ENCODE results near the gene GBP6.
"Not testable (repeated sequence)": the region's sequence is repeated elsewhere in the genome, so short reads cannot be mapped to it uniquely, and the experiment has no call there.

Gene GBP6, protein sequence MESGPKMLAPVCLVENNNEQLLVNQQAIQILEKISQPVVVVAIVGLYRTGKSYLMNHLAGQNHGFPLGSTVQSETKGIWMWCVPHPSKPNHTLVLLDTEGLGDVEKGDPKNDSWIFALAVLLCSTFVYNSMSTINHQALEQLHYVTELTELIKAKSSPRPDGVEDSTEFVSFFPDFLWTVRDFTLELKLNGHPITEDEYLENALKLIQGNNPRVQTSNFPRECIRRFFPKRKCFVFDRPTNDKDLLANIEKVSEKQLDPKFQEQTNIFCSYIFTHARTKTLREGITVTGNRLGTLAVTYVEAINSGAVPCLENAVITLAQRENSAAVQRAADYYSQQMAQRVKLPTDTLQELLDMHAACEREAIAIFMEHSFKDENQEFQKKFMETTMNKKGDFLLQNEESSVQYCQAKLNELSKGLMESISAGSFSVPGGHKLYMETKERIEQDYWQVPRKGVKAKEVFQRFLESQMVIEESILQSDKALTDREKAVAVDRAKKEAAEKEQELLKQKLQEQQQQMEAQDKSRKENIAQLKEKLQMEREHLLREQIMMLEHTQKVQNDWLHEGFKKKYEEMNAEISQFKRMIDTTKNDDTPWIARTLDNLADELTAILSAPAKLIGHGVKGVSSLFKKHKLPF

DNA sequence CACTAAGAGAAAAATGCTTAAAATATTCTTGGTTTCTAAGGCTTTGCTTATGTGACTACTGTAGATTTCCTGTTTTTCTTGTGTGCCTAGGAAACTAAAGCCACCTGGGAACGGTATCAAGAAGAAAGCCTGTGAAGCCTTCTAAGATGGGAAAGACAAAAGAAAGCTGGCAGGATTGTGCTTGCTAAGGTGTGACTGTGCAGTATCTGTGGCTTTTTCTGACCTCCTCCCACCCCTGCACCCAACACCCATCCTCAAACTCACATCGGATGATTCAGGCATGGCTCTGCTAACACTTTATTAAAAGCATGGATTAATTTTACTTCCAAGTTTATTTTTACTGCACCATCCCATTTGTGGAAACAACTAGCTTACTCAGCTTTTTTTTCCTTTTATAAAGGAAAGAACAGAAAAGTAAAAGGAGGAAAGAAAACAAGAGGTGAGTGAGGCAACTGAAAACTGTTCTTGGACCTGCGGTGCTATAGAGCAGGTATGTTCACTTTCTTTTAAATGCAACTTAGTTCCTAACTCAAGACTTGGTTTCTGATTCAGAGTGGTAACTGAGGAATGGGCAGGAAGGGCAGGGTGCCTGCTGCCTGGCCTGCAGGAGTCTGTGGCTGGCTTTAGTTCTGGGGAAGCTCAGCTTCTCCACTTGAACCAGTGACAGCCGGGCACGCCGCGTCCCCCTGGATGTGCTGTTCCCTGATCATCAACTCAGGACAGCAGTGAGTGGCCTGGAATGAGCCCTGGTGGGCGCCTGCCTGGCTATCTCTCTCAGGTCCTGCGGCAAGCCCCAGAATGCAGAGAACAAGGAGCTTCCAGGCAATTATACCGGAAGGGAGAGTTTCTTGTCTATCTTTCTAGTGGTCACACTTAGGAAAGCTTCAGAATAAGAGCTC, at the start of gene GBP6:
Gene GBP6, plus strand, starts transcription at position 422 of the 899 bp plus-strand sequence. CDS start 4,493 bp downstream, outside the sequence.
- in situ Hi-C loops (cut with HindIII; ENCODE audit: low sequenced_read_pairs): no loop called here

DNA sequence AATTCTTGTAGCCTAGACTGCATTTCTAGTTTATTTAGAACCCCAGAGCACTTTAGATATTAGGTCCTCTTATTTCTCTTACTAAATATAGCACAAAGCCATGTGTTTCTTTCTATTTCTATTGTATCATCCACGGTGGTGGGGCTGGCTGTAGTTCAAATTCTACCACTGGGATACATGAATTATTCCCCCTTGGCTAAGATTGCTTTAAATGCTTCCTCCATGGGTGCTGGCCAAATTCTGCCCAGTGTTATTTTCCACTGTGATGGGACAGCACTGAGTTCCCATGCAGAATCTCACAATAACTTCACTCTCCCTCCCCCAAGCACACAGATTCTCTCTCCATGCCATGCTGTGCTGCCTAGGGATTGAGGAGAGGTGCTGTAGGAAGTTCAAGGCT, 41.5 kb upstream of the GBP6 start:
- in situ Hi-C loops (cut with HindIII; ENCODE audit: low sequenced_read_pairs): no loop called here

DNA sequence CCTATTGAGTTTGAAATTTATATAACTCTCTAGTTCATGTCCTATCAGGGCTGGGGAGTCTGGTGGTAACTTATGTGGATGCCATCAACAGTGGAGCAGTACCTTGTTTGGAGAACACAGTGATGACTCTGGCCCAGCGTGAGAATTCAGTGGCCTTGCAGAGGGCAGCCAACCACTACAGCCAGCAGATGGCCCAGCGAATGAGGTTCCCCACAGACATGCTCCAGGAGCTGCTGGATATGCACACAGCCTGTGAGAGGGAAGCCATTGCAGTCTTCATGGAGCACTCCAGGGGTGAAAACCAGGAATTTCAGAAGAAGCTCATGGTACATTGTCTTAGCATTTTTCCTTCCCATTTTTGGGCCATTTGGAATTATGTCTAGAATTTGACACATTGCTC, 32.0 kb upstream of the GBP6 start:
- in situ Hi-C loops (cut with HindIII; ENCODE audit: low sequenced_read_pairs): no loop called here

DNA sequence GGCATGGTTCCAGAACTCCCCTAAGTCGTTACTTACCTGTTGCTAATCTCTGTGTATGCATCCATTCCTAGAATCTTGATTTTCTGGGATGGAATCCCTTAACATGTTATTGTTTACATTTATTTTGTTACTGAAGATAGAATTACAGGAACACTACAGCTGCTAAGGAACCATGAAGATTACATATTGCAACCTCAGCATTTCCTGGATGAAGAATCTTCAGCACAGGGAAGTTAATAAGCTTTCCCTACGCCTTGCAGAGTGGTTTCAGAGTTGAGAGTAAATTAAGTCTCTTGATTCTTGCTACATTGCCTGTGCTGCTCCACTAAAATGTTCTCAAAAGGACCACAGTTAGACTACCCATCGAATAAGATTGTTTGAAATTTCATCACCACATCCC, 31.4 kb upstream of the GBP6 start:
- in situ Hi-C loops (cut with HindIII; ENCODE audit: low sequenced_read_pairs): no loop called here

DNA sequence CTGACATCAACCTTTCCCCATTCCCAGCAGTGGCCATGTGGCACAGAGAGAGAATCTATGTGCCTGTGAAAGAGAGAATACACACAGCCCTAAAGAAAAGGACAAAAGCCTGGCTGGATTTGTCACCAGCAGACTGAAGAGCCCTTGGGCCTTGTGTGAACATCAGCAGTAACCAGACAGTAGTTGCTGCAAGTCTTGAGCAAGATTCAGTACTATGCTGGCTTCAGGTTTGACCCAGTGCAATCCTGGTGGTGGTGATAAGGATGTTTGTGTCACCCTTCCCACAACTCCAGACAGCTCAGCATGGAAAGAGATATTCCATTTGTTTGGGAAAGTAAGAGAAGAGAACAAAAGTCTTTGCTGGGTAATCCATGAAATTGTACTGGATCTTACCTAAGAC, 28.4 kb upstream of the GBP6 start:
- in situ Hi-C loops (cut with HindIII; ENCODE audit: low sequenced_read_pairs): no loop called here

DNA sequence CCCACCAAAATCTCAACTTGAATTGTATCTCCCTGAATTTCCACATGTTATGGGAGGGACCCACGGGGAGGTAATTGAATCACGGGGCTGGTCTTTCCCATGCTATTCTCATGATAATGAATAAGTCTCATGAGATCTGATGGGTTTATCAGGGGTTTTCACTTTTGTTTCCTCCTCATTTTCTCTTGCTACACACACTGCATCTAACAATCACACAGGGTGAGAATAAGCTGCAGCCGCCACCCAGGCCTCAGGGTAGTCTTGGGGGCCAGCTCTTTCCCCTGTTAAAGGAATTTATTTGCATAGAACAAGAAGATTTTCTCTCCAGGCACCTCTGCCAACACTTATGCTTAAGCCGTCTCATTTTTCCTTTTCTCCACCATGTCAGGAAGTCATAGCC, 26.0 kb upstream of the GBP6 start:
- in situ Hi-C loops (cut with HindIII; ENCODE audit: low sequenced_read_pairs): no loop called here

DNA sequence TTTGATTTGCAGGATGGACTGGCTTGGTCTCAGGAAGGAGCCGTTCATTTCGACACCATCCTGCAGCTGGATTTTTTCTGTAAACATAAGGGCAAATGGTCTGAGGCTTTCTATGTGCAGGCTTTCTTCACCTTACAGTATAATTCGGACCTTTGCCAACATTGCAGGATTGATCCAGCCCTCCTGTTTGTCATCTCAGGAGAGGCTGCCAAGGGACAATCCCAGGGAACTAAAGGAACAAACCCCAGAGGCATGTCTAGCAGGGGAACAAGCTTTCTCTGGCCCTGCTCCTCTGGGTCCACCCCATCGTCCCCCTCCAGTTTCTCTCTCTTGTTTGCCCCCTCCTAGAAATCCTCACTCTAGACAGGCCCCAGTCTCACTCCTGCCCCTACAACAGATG, 24.8 kb upstream of the GBP6 start:
- in situ Hi-C loops (cut with HindIII; ENCODE audit: low sequenced_read_pairs): no loop called here

DNA sequence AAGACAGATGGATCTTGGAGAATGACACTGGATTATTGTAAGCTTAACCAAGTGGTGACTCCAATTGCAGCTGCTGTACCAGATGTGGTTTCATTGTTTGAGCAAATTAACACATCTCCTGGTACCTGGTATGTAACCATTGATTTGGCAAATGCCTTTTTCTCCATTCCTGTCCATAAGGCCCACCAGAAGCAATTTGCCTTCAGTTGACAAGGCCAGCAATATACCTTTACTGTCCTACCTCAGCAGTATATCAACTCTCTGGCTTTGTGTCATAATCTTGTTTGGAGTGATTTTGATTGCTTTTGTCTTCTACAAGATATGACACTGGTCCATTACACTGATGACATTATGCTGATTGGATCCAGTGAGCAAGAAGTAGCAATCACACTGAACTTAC, 18.4 kb upstream of the GBP6 start:
- in situ Hi-C loops (cut with HindIII; ENCODE audit: low sequenced_read_pairs): not testable (repeated sequence)

DNA sequence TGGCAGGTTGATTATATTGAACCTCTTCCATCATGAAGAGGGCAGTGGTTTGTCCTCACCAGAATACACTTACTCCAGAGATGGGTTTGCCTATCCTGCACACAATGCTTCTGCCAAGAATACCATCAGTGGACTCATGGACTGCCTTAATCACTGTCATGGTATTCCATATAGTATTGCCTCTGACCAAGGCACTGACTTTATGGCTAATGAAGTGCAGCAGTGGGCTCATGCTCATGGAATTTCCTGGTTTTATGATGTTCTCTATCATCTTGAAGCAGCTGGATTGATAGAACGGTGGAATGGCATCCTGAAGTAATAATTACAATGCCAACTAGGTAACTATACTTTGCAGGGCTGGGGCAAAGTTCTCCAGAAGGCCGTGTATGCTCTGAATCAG, 16.6 kb upstream of the GBP6 start:
- in situ Hi-C loops (cut with HindIII; ENCODE audit: low sequenced_read_pairs): no loop called here

DNA sequence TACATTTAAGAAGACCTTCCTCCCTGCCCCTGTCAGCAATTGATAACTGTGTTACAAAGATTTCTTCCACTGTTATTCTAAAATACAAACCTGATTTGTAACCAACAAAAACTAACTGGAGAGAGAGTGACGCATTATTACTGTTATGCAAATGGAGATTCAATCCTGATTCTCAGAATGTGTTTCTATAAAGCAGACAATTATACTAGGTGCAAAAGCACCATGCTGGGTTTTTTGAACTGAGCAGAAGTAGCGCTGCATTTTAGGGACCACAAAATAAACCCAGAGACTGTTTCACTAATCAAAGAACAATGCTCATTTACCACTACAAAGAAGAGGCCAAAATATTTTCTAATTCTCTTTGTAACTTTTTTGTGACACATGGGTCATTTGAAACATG, 13.6 kb upstream of the GBP6 start:
- in situ Hi-C loops (cut with HindIII; ENCODE audit: low sequenced_read_pairs): no loop called here

DNA sequence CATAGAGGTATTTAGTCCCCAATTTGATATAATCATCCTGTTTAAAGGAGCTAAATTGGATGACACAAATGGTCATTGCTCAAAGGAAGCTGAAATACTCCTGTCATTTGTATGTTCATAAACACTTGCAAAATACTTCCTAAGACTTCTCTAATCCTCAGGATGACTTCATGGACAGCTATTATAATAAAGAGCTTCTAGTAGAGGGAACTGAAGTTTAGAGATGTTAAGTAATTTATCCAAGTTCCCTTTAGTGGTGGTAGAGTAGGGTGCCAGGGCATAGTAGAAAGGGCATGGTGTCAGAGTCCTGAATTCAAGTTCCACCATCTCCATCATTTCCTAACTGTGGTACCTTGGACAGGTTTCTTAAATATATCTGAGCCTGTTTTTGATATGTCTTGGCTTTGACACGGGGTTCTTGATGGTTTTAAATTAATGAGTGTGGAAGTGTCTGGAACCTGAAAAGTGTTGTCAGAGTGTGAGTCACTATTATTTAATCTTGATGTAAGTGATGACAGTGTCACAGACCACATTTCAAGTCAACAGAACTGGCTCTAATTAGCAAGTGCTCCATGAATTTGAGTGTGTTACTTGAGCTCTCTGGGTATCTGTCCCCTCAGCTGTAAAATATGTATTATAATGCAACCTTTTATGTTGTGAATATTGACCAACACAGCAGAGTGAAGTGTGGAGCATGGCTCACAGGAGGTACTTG, 12.1 kb upstream of the GBP6 start:
- in situ Hi-C loops (cut with HindIII; ENCODE audit: low sequenced_read_pairs): no loop called here

DNA sequence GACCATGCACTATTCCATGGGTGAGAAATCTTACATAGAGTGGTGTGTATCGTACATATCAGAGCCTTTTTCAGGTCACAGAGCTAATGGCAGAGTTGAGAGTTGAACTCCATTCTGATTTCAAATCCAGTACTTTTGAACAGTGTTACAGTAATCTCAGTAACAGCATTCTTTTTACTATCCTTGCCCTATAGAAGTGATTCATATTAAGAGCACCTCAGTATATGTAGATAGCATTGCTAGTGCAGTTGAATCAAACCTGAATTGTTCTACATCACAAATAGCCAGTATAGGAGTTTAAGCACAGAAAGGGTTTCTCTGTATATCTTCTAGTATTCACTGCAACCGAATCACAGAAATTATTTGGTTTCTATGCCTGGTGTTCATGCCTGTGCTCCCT, 11.4 kb upstream of the GBP6 start:
- in situ Hi-C loops (cut with HindIII; ENCODE audit: low sequenced_read_pairs): no loop called here

DNA sequence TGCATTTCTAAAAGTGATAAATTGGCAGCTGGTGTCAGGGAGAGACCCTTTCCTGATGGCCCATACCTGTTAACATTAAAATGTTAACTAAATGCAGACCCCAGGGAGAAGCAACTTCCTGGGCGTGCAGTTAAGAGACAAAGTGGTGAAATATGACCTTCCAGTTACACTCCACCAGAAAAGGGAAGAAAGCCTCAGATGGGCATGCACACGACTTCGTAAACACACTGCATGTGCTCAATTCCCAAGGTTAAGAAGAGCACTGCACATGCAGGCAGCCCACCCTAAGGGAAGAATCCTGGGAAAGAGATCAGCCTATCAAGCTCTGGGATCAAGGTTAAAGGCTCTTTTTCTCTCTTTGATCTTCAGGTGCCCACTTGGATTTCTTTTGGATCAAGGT, 9.7 kb upstream of the GBP6 start:
- in situ Hi-C loops (cut with HindIII; ENCODE audit: low sequenced_read_pairs): no loop called here

DNA sequence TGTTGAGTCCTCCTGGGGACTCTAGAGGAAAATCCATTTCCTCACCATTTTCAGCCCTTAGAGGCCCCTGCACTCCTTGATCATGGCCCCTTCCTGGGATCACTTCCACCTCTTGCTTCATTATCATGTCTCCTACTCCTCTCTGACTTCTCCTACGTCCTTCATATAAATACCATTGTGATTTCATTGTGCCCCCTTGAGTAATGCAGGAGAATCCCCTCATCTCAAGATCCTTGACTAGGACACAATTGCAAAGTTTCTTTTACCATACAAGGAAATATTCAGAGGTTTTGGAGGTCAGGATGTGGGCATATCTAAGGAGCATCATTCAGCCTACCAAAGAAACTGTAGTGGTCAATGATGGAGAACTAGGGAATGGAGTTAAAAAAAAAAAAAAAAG, 8.8 kb upstream of the GBP6 start:
- in situ Hi-C loops (cut with HindIII; ENCODE audit: low sequenced_read_pairs): no loop called here

DNA sequence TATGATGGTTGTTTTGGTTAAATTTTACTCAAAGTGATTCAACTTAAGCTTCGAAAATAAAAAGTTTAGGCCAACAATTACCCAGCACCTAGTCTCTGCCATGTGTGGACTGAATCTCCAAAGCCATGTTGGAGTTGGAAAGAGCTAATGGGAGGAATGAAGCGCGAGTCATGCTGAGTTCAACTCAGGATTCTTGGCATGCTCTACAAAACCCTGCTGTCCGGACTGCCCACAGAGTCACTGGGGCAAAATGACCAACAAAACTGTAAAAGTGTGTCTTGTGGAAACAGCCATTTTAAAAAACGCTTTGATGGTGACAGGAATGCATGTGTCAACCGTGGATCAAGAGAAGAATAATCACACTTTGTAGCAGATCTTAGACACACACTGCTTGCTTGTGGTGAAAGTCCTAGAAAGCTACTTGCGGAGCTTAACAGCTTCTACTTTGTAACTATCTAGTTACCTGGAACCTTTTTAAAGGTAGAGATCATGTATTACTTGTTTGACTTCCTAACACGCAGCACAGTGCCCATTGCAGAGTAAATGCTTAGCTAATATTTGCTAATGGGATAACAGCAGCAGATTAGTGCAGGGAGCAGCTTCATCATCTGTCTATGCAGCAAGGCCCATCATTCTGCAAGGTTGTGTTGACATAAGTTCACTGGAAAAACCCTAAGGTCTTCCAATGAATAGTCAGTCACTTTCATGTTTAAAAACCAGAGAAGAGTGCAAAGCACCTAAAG, 7.0 kb upstream of the GBP6 start:
- in situ Hi-C loops (cut with HindIII; ENCODE audit: low sequenced_read_pairs): no loop called here

DNA sequence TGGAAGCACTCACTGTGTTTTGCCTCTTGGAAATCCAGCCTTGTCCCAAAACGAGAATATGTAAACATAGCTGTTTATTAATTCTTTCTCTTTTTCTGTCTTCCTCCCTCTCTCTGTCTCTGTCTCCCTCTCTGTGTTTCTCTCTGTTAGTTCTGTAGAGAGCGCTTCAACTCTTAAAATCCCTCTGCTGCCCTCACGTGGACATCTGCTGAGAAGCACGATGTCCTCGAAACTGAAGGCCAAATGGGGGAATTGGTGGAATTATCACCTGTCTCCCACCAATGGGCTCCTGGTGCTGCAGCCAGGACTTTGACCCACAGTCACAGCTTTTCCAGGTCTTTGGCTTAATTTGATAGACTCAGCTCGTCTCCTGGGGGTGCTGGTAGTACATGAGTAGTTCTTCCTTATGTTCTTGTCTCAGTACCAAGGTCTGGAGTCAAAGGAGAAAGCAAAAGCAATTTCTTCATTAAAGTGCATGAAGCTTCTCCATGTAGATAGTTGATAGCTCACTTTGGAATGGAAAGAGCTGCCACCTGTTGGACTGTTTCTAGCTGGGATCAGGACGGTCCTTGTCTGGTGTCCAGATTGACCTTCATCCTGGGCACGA, 5.5 kb upstream of the GBP6 start:
- in situ Hi-C loops (cut with HindIII; ENCODE audit: low sequenced_read_pairs): no loop called here

DNA sequence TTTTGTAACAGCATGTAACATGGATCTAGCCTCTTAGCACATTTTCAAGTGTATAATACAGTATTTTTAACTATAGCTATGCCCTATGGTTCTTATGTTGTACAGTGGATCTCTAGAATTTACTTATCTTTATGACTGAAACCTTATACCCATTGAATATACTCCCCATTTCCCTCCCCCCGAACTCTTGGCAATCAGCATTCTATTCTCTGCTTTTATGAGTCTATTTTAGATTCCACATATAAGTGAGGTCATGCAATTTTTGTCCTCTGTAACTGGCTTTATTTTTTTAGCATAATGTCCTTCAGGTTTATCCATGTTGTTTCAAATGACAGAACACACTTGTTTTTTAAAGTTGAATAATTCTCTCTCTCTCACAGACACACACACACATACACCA, 3.1 kb upstream of the GBP6 start:
- in situ Hi-C loops (cut with HindIII; ENCODE audit: low sequenced_read_pairs): no loop called here

DNA sequence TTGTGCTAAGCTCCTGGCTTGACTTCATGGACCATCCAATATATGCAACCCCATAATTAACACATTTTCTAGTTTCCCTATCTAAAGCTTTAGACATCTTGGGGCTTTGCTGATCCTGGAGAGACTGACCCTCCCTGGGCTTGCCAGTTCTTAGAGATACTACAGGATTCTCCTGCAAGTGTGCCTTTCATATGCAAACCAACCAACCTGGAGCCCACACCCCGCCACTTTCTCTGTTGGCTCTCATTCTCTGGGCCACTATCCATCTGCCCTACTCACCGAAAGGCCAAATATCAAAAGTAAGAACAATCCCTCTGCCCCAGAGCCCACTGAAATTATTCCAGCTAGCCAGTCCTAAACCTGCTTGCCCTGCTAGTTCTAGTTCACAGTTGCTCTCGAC, 2.2 kb upstream of the GBP6 start:
- in situ Hi-C loops (cut with HindIII; ENCODE audit: low sequenced_read_pairs): no loop called here

DNA sequence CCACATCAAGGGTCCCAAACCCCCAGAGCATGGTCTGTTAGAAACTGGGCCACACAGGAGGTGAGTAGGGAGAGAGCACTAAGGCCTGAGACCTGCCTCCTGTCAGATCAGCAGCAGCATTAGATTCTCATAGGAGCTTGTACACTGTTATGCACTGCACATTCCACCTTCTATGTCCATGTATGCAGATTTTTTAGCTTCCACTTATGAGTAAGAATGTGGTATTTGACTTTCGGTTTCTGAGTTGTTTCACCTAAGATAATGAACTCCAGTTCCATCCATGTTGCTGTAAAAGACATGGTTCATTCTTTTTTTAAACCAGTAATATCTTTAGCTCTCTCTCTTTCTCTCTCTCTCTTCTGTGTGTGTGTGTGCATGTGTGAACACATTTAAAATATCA, 663 bp upstream of the GBP6 start:
- in situ Hi-C loops (cut with HindIII; ENCODE audit: low sequenced_read_pairs): no loop called here

DNA sequence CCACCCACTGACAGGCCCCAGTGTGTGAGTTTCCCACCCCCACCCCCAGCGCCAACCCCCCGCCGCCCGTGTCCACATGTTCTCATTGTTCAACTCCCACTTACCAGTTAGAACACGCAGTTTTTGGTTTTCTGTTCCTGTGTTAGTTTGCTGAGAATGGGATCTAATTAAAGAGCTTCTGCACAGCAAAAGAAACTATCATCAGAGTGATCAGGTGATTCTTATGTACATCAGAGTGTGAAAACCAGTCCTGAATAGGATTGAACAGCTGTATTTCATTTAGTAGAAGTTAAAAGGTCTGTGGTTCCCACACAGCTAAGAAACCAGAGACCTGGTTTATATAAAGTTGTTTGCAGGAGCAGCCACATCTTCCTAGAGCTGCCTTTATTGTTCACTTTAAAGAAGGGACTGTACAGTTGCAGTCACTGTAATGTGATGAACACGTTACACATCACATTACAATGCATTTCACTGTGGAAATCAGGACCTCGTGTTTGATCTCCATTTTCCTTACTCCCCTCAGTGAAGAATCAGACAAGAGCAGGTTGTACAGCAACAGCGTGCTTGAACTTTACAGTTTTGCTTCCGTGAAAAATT, 1.2 kb downstream of the GBP6 start:
- in situ Hi-C loops (cut with HindIII; ENCODE audit: low sequenced_read_pairs): no loop called here

Measured in DLD1 (cell line).